Natural killer cell (primary cell): ENCODE measurements around the gene BPHL. TPM values are rescaled to one million over a fixed set of nuclear protein-coding genes. Genes with fewer than 3 reads are reported as not detected.
"Not testable (repeated sequence)": the region's sequence is repeated elsewhere in the genome, so short reads cannot be mapped to it uniquely, and the experiment has no call there.

ENCODE experiments used
- ATAC-seq, 3 donors: fragments of 150-1000 bp in 2 of 3; fragments of 200-7000 bp in 1 of 3; cut with Tn5 transposase; 1 replicate in 1 of 3; 2 replicates in 2 of 3; pipeline ENCODE4 v1.10.0; 2021; ENCODE audit warnings: mild to moderate bottlenecking in 2 of 3, moderate library complexity in 2 of 3
- DNase-seq, 2 donors: peaks; one replicate each; pipeline versions ENCODE4 v3.0.0 to v3.0.0-alpha.2; 2013 to 2021; ENCODE audit warnings: mixed read lengths in 1 of 2
- H3K27ac ChIP-seq: one replicate; pipeline ENCODE4 v1.5.1; 2013; ENCODE audit warnings: mild to moderate bottlenecking, low read length
- H3K27me3 ChIP-seq: one replicate; pipeline ENCODE4 v1.6.1; 2013; ENCODE audit warnings: low read length; ENCODE audit not compliant: control insufficient read depth, insufficient read depth
- H3K36me3 ChIP-seq: one replicate; pipeline ENCODE4 v1.6.1; 2013; ENCODE audit warnings: low read length; ENCODE audit not compliant: control insufficient read depth, insufficient read depth
- H3K4me1 ChIP-seq: one replicate; pipeline ENCODE4 v1.6.1; 2013; ENCODE audit warnings: low read length; ENCODE audit not compliant: control insufficient read depth, insufficient read depth
- H3K4me3 ChIP-seq: one replicate; pipeline ENCODE4 v1.5.1; 2013; ENCODE audit warnings: low read length
- H3K9me3 ChIP-seq: one replicate; pipeline ENCODE4 v1.6.1; 2013; ENCODE audit warnings: low read length; ENCODE audit not compliant: control insufficient read depth, insufficient read depth
- H3K27ac Mint-ChIP-seq, 2 donors: one replicate each; pipeline ENCODE4 v1.8.0; 2022; ENCODE audit warnings: mild to moderate bottlenecking in 2 of 2, mixed read lengths in 2 of 2, moderate library complexity in 1 of 2
- H3K27me3 Mint-ChIP-seq, 2 donors: one replicate each; pipeline ENCODE4 v1.8.0; 2022; ENCODE audit warnings: low read depth in 2 of 2, mixed read lengths in 2 of 2
- H3K36me3 Mint-ChIP-seq: one replicate; pipeline ENCODE4 v1.8.0; 2022; ENCODE audit warnings: mixed read lengths
- H3K4me1 Mint-ChIP-seq, 2 donors: one replicate each; pipeline ENCODE4 v1.8.0; 2022; ENCODE audit warnings: mixed read lengths in 2 of 2
- H3K4me3 Mint-ChIP-seq: one replicate; pipeline ENCODE4 v1.8.0; 2022; ENCODE audit warnings: mild to moderate bottlenecking, moderate library complexity, mixed read lengths
- H3K9me3 Mint-ChIP-seq, 2 donors: one replicate each; pipeline ENCODE4 v1.8.0; 2022; ENCODE audit warnings: mixed read lengths in 2 of 2
- CTCF ChIP-seq: fragments of 200-600 bp; IDR thresholded peaks from one replicate; pipeline ENCODE4 v1.8.0; 2022; ENCODE audit warnings: antibody characterized with exemption
- whole genome bisulfite sequencing: methylation state at CpG from one replicate; pipeline ENCODE4 v1.1.7; 2013; ENCODE audit warnings: missing lambda C conversion rate; ENCODE audit not compliant: insufficient coverage; 5-methylcytosine and 5-hydroxymethylcytosine counted together
- intact Hi-C: fragments of 100-400 bp; cut with micrococcal nuclease; formaldehyde crosslinking; loops from one replicate; pipeline ENCODE4 v1.14.2; 2022
- total RNA-seq, 4 donors: library from RNA; stranded (reverse); fragments of 120-200 nt in 1 of 4; gene quantifications; one replicate each; pipeline versions ENCODE4 v1.2.3 to v1.2.4, GENCODE V29; 2013 to 2022

The BPHL gene
- total RNA-seq, 3 donors from 2014 or later (not counting 1 experiment from before 2014, with no cell fraction given): 2.9 to 5.9 (median 5.7) TPM

- Mint-ChIP-seq H3K4me1 (no peaks in the 10 kb centered on the region), H3K4me3 (no peak overlapping the region), H3K9me3 (no peaks in the 10 kb centered on the region), H3K27me3 (peaks cover 24 to 27% of the 10 kb centered on the region in 2 donors), H3K27ac (no peak overlapping the region), H3K36me3 (no peaks in the 10 kb centered on the region)
- DNase-seq (no peak), ATAC-seq (no peak)
- TF ChIP-seq CTCF: no peak
- H3K4me3 ChIP-seq: no peak overlapping the region
- H3K27ac ChIP-seq: no peak overlapping the region
- no peaks in the 10 kb centered on the region for H3K4me1 ChIP-seq
- no peaks in the 10 kb centered on the region for H3K9me3 ChIP-seq
- intact Hi-C loops: no loop called here
- no peaks in the 10 kb centered on the region for H3K36me3 ChIP-seq
- no peaks in the 10 kb centered on the region for H3K27me3 ChIP-seq
- 94% methylated on average over 4 of the region's 4 CpGs for WGBS
Measured at GRCh38 chr6:3183066-3183465, 64.6 kb downstream of the BPHL start.

GRCh38 chr6:3186974-3187382 lies 68.5 kb downstream of the BPHL start:
- H3K4me3 Mint-ChIP-seq: no peak overlapping the region
- TF ChIP-seq CTCF: no peak
- Histone ChIP-seq H3K27me3 (no peaks in the 10 kb centered on the region), H3K36me3 (no peaks in the 10 kb centered on the region), H3K4me3 (no peak overlapping the region), H3K4me1 (no peaks in the 10 kb centered on the region), H3K9me3 (no peaks in the 10 kb centered on the region), H3K27ac (no peak overlapping the region)
- 84% methylated on average over 3 of the region's 3 CpGs for WGBS
- H3K27me3 Mint-ChIP-seq: peaks cover 25 to 50% of the 10 kb centered on the region in 2 donors
- DNase-seq (no peak), ATAC-seq (no peak)
- no peak overlapping the region for H3K27ac Mint-ChIP-seq
- no peaks in the 10 kb centered on the region for H3K9me3 Mint-ChIP-seq
- intact Hi-C loops: no loop called here
- H3K4me1 Mint-ChIP-seq: no peaks in the 10 kb centered on the region
- H3K36me3 Mint-ChIP-seq: no peaks in the 10 kb centered on the region

DNA sequence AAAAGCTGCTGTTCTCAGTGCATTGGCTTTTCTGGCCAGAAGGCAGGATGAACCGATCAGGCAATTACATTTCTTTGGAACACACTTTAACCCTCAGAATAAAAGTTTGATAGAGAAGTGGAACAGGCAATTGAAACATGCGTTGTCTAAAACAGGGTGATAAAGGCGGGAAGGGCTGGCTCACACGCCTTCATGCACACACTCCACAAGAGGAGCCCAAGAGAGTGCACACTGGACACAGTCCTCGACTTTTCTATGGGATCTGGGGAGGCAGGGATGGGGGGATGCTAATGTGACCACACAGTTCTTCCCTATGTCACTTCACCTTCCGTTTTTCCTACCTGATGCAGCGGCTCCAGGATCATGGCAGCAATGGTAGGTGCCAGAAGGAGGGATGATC lies 69.8 kb downstream of the BPHL start:
- no peaks in the 10 kb centered on the region for H3K27me3 ChIP-seq
- WGBS: 86% methylated on average over 5 of the region's 7 CpGs
- H3K4me3 Mint-ChIP-seq: no peak overlapping the region
- no peak overlapping the region for H3K27ac ChIP-seq
- no peaks in the 10 kb centered on the region for H3K9me3 Mint-ChIP-seq
- H3K4me3 ChIP-seq: no peak overlapping the region
- intact Hi-C loops: no loop called here
- no peak for TF ChIP-seq CTCF
- ATAC-seq (no peak), DNase-seq (no peak)
- H3K9me3 ChIP-seq: no peaks in the 10 kb centered on the region
- H3K27ac Mint-ChIP-seq: no peak overlapping the region
- no peaks in the 10 kb centered on the region for H3K36me3 Mint-ChIP-seq
- no peaks in the 10 kb centered on the region for H3K36me3 ChIP-seq
- no peaks in the 10 kb centered on the region for H3K4me1 Mint-ChIP-seq
- no peaks in the 10 kb centered on the region for H3K4me1 ChIP-seq
- peaks cover 26 to 50% of the 10 kb centered on the region in 2 donors for H3K27me3 Mint-ChIP-seq

- H3K4me1 Mint-ChIP-seq, H3K4me3 Mint-ChIP-seq, ATAC-seq, H3K4me3 ChIP-seq, H3K36me3 ChIP-seq, H3K27me3 ChIP-seq, H3K27ac Mint-ChIP-seq, H3K4me1 ChIP-seq, H3K9me3 ChIP-seq, intact Hi-C loops, H3K27ac ChIP-seq, H3K36me3 Mint-ChIP-seq, H3K9me3 Mint-ChIP-seq, DNase-seq: not testable (repeated sequence)
- WGBS: 89% methylated on average over 10 of the region's 10 CpGs
- H3K27me3 Mint-ChIP-seq: peaks cover 26 to 46% of the 10 kb centered on the region in 2 donors
Measured at GRCh38 chr6:3189192-3189591, 70.7 kb downstream of the BPHL start.
